ENCODE measurements around the gene ZNF43.
"Not testable (repeated sequence)": the region's sequence is repeated elsewhere in the genome, so short reads cannot be mapped to it uniquely, and the experiment has no call there.

The ZNF43 gene

GRCh38 chr19:21835810-21836444, at the start of gene ZNF43:
TSS of gene ZNF43 (minus strand) at chr19:21836182. CDS start at chr19:21836038, 144 bp downstream.
- DNase-seq (ENCODE audit: low read depth) = peak; percentile 89

GRCh38 chr19:21885516-21885915, 49.5 kb upstream of the ZNF43 start:
- not testable (repeated sequence) for DNase-seq (ENCODE audit: low read depth)

GRCh38 chr19:21884786-21885185, 48.8 kb upstream of the ZNF43 start:
- DNase-seq (ENCODE audit: low read depth) = not testable (repeated sequence)

GRCh38 chr19:21883516-21883915, 47.5 kb upstream of the ZNF43 start:
- no peak for DNase-seq (ENCODE audit: low read depth)

- not testable (repeated sequence) for DNase-seq (ENCODE audit: low read depth)
Observed at GRCh38 chr19:21880761-21881160, 44.8 kb upstream of the ZNF43 start.

- DNase-seq (ENCODE audit: low read depth) = no peak
Observed at GRCh38 chr19:21878646-21879045, 42.7 kb upstream of the ZNF43 start.

- DNase-seq (ENCODE audit: low read depth) = no peak
Observed at GRCh38 chr19:21877976-21878375, 42.0 kb upstream of the ZNF43 start.

GRCh38 chr19:21876608-21877007, 40.6 kb upstream of the ZNF43 start:
- DNase-seq (ENCODE audit: low read depth) = not testable (repeated sequence)

- no peak for DNase-seq (ENCODE audit: low read depth)
Observed at GRCh38 chr19:21856773-21857514, 21.0 kb upstream of the ZNF43 start.

- DNase-seq (ENCODE audit: low read depth) = peak; percentile 91
Observed at GRCh38 chr19:21851596-21852345, 15.8 kb upstream of the ZNF43 start.

- DNase-seq (ENCODE audit: low read depth) = no peak
Observed at GRCh38 chr19:21850656-21851255, 14.8 kb upstream of the ZNF43 start.

GRCh38 chr19:21848706-21849105, 12.7 kb upstream of the ZNF43 start:
- no peak for DNase-seq (ENCODE audit: low read depth)

GRCh38 chr19:21843081-21843480, 7.1 kb upstream of the ZNF43 start:
- DNase-seq (ENCODE audit: low read depth) = no peak

GRCh38 chr19:21841488-21842097, 5.6 kb upstream of the ZNF43 start:
- DNase-seq (ENCODE audit: low read depth) = no peak

- no peak for DNase-seq (ENCODE audit: low read depth)
Observed at GRCh38 chr19:21841081-21841480, 5.1 kb upstream of the ZNF43 start.

GRCh38 chr19:21839976-21840375, 4.0 kb upstream of the ZNF43 start:
- no peak for DNase-seq (ENCODE audit: low read depth)

GRCh38 chr19:21838646-21839045, 2.7 kb upstream of the ZNF43 start:
- DNase-seq (ENCODE audit: low read depth) = no peak

GRCh38 chr19:21835429-21835809, 563 bp downstream of the ZNF43 start:
- no peak for DNase-seq (ENCODE audit: low read depth)

GRCh38 chr19:21833733-21834132, 2.2 kb downstream of the ZNF43 start:
- no peak for DNase-seq (ENCODE audit: low read depth)

GRCh38 chr19:21824679-21825078, 11.3 kb downstream of the ZNF43 start:
- DNase-seq (ENCODE audit: low read depth) = no peak

GRCh38 chr19:21823224-21823623, 12.8 kb downstream of the ZNF43 start:
- DNase-seq (ENCODE audit: low read depth) = no peak

- no peak for DNase-seq (ENCODE audit: low read depth)
Observed at GRCh38 chr19:21812448-21812847, 23.5 kb downstream of the ZNF43 start.

All from activated T-cell treated with anti-CD3 and anti-CD28 coated beads for 24 hours (primary cell).